SU-DHL-6 (cell line): Measurements from ENCODE around the gene LINGO1.

ENCODE experiments used
- H2AFZ ChIP-seq: fragments of 200-600 bp; sonication (generic); 2 replicates; pipeline ENCODE4 v1.6.1; 2014; ENCODE audit warnings: low read depth, mild to moderate bottlenecking, moderate library complexity, mixed read lengths, antibody characterized with exemption, low read length; ENCODE audit not compliant: severe bottlenecking
- H3F3A ChIP-seq: fragments of 200-600 bp; shearing (Covaris generic); 2 replicates; pipeline ENCODE4 v1.6.0; 2016; ENCODE audit warnings: antibody characterized with exemption, mild to moderate bottlenecking; ENCODE audit not compliant: insufficient read depth
- H3K27ac ChIP-seq: fragments of 200-600 bp; sonication (generic); 2 replicates; pipeline ENCODE4 v1.5.1; 2016; ENCODE audit warnings: low read depth, mild to moderate bottlenecking, low read length, moderate library complexity, mixed read lengths
- H3K27me3 ChIP-seq: fragments of 200-600 bp; sonication (generic), shearing (Covaris generic); 2 replicates; pipeline ENCODE4 v1.6.0; 2014; ENCODE audit warnings: mild to moderate bottlenecking, low read length
- H3K36me3 ChIP-seq: fragments of 200-600 bp; sonication (generic); 2 replicates; pipeline ENCODE4 v1.6.1; 2014; ENCODE audit warnings: mild to moderate bottlenecking, low read length, mixed read lengths
- H3K4me2 ChIP-seq: fragments of 300-600, 200-600 bp; shearing (Covaris generic), sonication (generic); 2 replicates; pipeline ENCODE4 v1.6.0; 2014; ENCODE audit warnings: low read length, low read depth, mild to moderate bottlenecking; ENCODE audit not compliant: poor library complexity, severe bottlenecking
- H3K4me3 ChIP-seq: fragments of 200-600 bp; sonication (generic); 2 replicates; pipeline ENCODE4 v1.5.1; 2014; ENCODE audit warnings: antibody characterized with exemption, low read length, mild to moderate bottlenecking, mixed read lengths; ENCODE audit not compliant: insufficient read depth, poor library complexity, severe bottlenecking
- H3K79me2 ChIP-seq: fragments of 200-600 bp; sonication (generic); 2 replicates; pipeline ENCODE4 v1.6.1; 2014; ENCODE audit warnings: mild to moderate bottlenecking, low read length, moderate library complexity; ENCODE audit not compliant: insufficient read depth
- H3K9ac ChIP-seq: fragments of 200-600 bp; sonication (generic); 2 replicates; pipeline ENCODE4 v1.7.0; 2014; ENCODE audit warnings: mild to moderate bottlenecking, low read length
- H3K9me2 ChIP-seq: fragments of 200-600 bp; sonication (generic); replicated peaks from 2 replicates; pipeline ENCODE4 v1.6.1; 2014; ENCODE audit warnings: low read length; ENCODE audit not compliant: insufficient read depth
- H3K9me3 ChIP-seq: fragments of 200-600 bp; sonication (generic); 2 replicates; pipeline ENCODE4 v1.6.1; 2014; ENCODE audit warnings: low read length, mixed read lengths; ENCODE audit not compliant: insufficient read depth
- H4K20me1 ChIP-seq: fragments of 200-600 bp; sonication (generic); 2 replicates; pipeline ENCODE4 v1.6.1; 2014; ENCODE audit warnings: low read depth, mild to moderate bottlenecking, antibody characterized with exemption, low read length, moderate library complexity, mixed read lengths
- CTCF ChIP-seq: fragments of 200-600 bp; sonication (generic); IDR thresholded peaks from one replicate; pipeline ENCODE4 v1.5.1; 2017; ENCODE audit warnings: antibody characterized with exemption, mild to moderate bottlenecking, low read length, moderate library complexity; ENCODE audit not compliant: insufficient read depth, poor library complexity, severe bottlenecking
- EZH2phosphoT487 ChIP-seq: fragments of 200-600 bp; sonication (generic), shearing (Covaris generic); conservative IDR thresholded peaks from 2 replicates; pipeline ENCODE4 v1.6.1; 2018; ENCODE audit warnings: mild to moderate bottlenecking, antibody characterized with exemption, low read length, moderate library complexity, mixed read lengths

The LINGO1 gene

GRCh38 chr15:77575203-77575934 is 57.3 kb downstream of the LINGO1 start:
- Histone ChIP-seq H3K27ac (no peak overlapping the region), H3K27me3 (no peaks in the 10 kb centered on the region), H3K36me3 (no peaks in the 10 kb centered on the region), H3F3A (no peaks in the 10 kb centered on the region), H3K9me2 (no peaks in the 10 kb centered on the region), H3K4me3 (no peak overlapping the region), H3K9me3 (no peaks in the 10 kb centered on the region), H3K79me2 (no peaks in the 10 kb centered on the region), H4K20me1 (no peaks in the 10 kb centered on the region), H2AFZ (no peak overlapping the region), H3K4me2 (no peak overlapping the region), H3K9ac (no peak overlapping the region)
- no peak for TF ChIP-seq EZH2phosphoT487

GRCh38 chr15:77574521-77575202 is 58.0 kb downstream of the LINGO1 start:
- TF ChIP-seq EZH2phosphoT487 (no peak), CTCF (no peak)
- Histone ChIP-seq H3K9ac (no peak overlapping the region), H3K9me2 (no peaks in the 10 kb centered on the region), H3K79me2 (no peaks in the 10 kb centered on the region), H3F3A (no peaks in the 10 kb centered on the region), H3K27ac (no peak overlapping the region), H3K36me3 (no peaks in the 10 kb centered on the region), H2AFZ (no peak overlapping the region), H3K4me3 (no peak overlapping the region), H4K20me1 (no peaks in the 10 kb centered on the region), H3K27me3 (no peaks in the 10 kb centered on the region), H3K4me2 (no peak overlapping the region), H3K9me3 (no peaks in the 10 kb centered on the region)

GRCh38 chr15:77573802-77574201 is 58.9 kb downstream of the LINGO1 start:
- Histone ChIP-seq H3K4me3 (no peak overlapping the region), H3K79me2 (no peaks in the 10 kb centered on the region), H3K36me3 (no peaks in the 10 kb centered on the region), H2AFZ (no peak overlapping the region), H3K27me3 (no peaks in the 10 kb centered on the region), H3K9me2 (no peaks in the 10 kb centered on the region), H4K20me1 (no peaks in the 10 kb centered on the region), H3F3A (no peaks in the 10 kb centered on the region), H3K27ac (no peak overlapping the region), H3K9ac (no peak overlapping the region), H3K9me3 (no peaks in the 10 kb centered on the region), H3K4me2 (no peak overlapping the region)
- TF ChIP-seq CTCF, result no peak

GRCh38 chr15:77572186-77572585 is 60.5 kb downstream of the LINGO1 start:
- H3K9me3 ChIP-seq, result no peaks in the 10 kb centered on the region
- H3F3A ChIP-seq, result no peaks in the 10 kb centered on the region
- TF ChIP-seq EZH2phosphoT487 (no peak), CTCF (no peak)
- no peaks in the 10 kb centered on the region for H3K27me3 ChIP-seq
- no peaks in the 10 kb centered on the region for H3K36me3 ChIP-seq
- H3K4me2 ChIP-seq, result no peak overlapping the region
- no peak overlapping the region for H2AFZ ChIP-seq
- no peaks in the 10 kb centered on the region for H4K20me1 ChIP-seq
- H3K9ac ChIP-seq, result no peak overlapping the region
- H3K79me2 ChIP-seq, result no peaks in the 10 kb centered on the region
- no peaks in the 10 kb centered on the region for H3K9me2 ChIP-seq
- H3K27ac ChIP-seq, result no peak overlapping the region
- no peak overlapping the region for H3K4me3 ChIP-seq
